Measurements from ENCODE around the gene AP1G2.

Gene AP1G2

GRCh38 chr14:23571701-23572523 is 4.3 kb upstream of the AP1G2 start:
- Histone ChIP-seq H3K27me3 (peaks cover under 1 to 61% of the 10 kb centered on the region in 2 donors), H3K27ac (no peak overlapping the region), H3K9me3 (no peaks in the 10 kb centered on the region), H3K36me3 (no peaks in the 10 kb centered on the region), H3K4me3 (no peak overlapping the region), H3K4me1 (peaks cover 0 to 18% (median 10%) of the 10 kb centered on the region in 4 donors)
- TF ChIP-seq CTCF (IDR thresholded peaks at IDR 0.05): no peak
- no peak for DNase-seq
- intact Hi-C loops (cut with DNase I; ENCODE audit: low total_unique reads): no loop called here

GRCh38 chr14:23570806-23571483 is 3.4 kb upstream of the AP1G2 start:
- Histone ChIP-seq H3K9me3 (no peaks in the 10 kb centered on the region), H3K4me1 (peaks cover 0 to 21% (median 7%) of the 10 kb centered on the region in 4 donors), H3K4me3 (no peak overlapping the region), H3K27me3 (peaks cover 0 to 54% of the 10 kb centered on the region in 2 donors), H3K36me3 (peaks cover 0 to 2% (median 0%) of the 10 kb centered on the region in 3 donors), H3K27ac (no peak overlapping the region)
- intact Hi-C loops (cut with DNase I; ENCODE audit: low total_unique reads): no loop called here
- no peak for DNase-seq
- TF ChIP-seq CTCF (IDR thresholded peaks at IDR 0.05): no peak

- intact Hi-C loops (cut with DNase I; ENCODE audit: low total_unique reads): no loop called here
- no peak for DNase-seq
- Histone ChIP-seq H3K36me3 (peaks cover 0 to 16% (median 0%) of the 10 kb centered on the region in 3 donors), H3K27me3 (peaks cover 0 to 44% of the 10 kb centered on the region in 2 donors), H3K4me1 (peaks cover 0 to 19% (median 7%) of the 10 kb centered on the region in 4 donors), H3K27ac (no peak overlapping the region), H3K9me3 (no peaks in the 10 kb centered on the region), H3K4me3 (no peak overlapping the region)
- no peak for TF ChIP-seq CTCF (IDR thresholded peaks at IDR 0.05)
Observed at GRCh38 chr14:23569443-23570151, 2.0 kb upstream of the AP1G2 start.

GRCh38 chr14:23568600-23569331 is 1.2 kb upstream of the AP1G2 start:
- no peaks in the 10 kb centered on the region for H3K9me3 ChIP-seq
- peaks cover 0 to 38% of the 10 kb centered on the region in 2 donors for H3K27me3 ChIP-seq
- no peak overlapping the region for H3K4me3 ChIP-seq
- intact Hi-C loops (cut with DNase I; ENCODE audit: low total_unique reads): no loop called here
- H3K4me1 ChIP-seq: peaks cover 0 to 19% (median 7%) of the 10 kb centered on the region in 4 donors
- DNase-seq: no peak
- H3K27ac ChIP-seq: no peak overlapping the region
- H3K36me3 ChIP-seq: peaks cover 0 to 24% (median 0%) of the 10 kb centered on the region in 3 donors
- peak in 1 of 2 experiments; percentile 5 for TF ChIP-seq CTCF (IDR thresholded peaks at IDR 0.05)

GRCh38 chr14:23568021-23568599 is 519 bp upstream of the AP1G2 start:
- intact Hi-C loops (cut with DNase I; ENCODE audit: low total_unique reads): no loop called here

More at GRCh38 chr14:23568021-23568599, 519 bp upstream of the AP1G2 start:
- Histone ChIP-seq H3K4me1 (peaks cover 0 to 19% (median 7%) of the 10 kb centered on the region in 4 donors), H3K27ac (no peak overlapping the region), H3K27me3 (peaks cover 0 to 33% of the 10 kb centered on the region in 2 donors), H3K4me3 (peak overlapping the region; percentile 51 to 55), H3K36me3 (peaks cover 0 to 31% (median 0%) of the 10 kb centered on the region in 3 donors), H3K9me3 (no peaks in the 10 kb centered on the region)
- no peak for DNase-seq
- no peak for TF ChIP-seq CTCF (IDR thresholded peaks at IDR 0.05)

Data from tibial artery (tissue), 4 donors.